Ishikawa (cell line): Measurements from ENCODE around the gene ASH1L.

Experiments
- CEBPB ChIP-seq: IDR thresholded peaks from 2 replicates; pipeline ENCODE4 v1.6.1; 2012
- CREB1 ChIP-seq: IDR thresholded peaks from 2 replicates; pipeline ENCODE4 v1.6.1; 2012; ENCODE audit warnings: low read depth
- EGR1 ChIP-seq: IDR thresholded peaks from 2 replicates; pipeline ENCODE4 v1.6.1; 2012
- EP300 ChIP-seq: IDR thresholded peaks from 2 replicates; pipeline ENCODE4 v1.6.1; 2012; ENCODE audit warnings: borderline replicate concordance
- FOXM1 ChIP-seq: IDR thresholded peaks from 2 replicates; pipeline ENCODE4 v1.6.1; 2012; ENCODE audit warnings: low read depth, borderline replicate concordance
- NFIC ChIP-seq: IDR thresholded peaks from 2 replicates; pipeline ENCODE4 v1.6.1; 2012
- RAD21 ChIP-seq: IDR thresholded peaks from 2 replicates; pipeline ENCODE4 v1.6.1; 2012; ENCODE audit warnings: low read depth
- TAF1 ChIP-seq: IDR thresholded peaks from 2 replicates; pipeline ENCODE4 v1.6.1; 2012; ENCODE audit warnings: low read depth, mild to moderate bottlenecking
- TCF12 ChIP-seq: IDR thresholded peaks from 2 replicates; pipeline ENCODE4 v1.6.1; 2012; ENCODE audit warnings: low read depth
- TEAD4 ChIP-seq: IDR thresholded peaks from 2 replicates; pipeline ENCODE4 v1.6.1; 2012
- YY1 ChIP-seq: IDR thresholded peaks from 2 replicates; pipeline ENCODE4 v1.6.1; 2012; ENCODE audit warnings: low read depth
- ZBTB7A ChIP-seq: IDR thresholded peaks from 2 replicates; pipeline ENCODE4 v1.6.1; 2012; ENCODE audit warnings: low read depth
- TF ChIP-seq, protein P1 (sequence below): IDR thresholded peaks from 2 replicates; pipeline ENCODE4 v1.6.1; 2012; ENCODE audit warnings: low read depth, mild to moderate bottlenecking
- TF ChIP-seq, protein P2 (sequence below): IDR thresholded peaks from 2 replicates; pipeline ENCODE4 v1.6.1; 2012
- TF ChIP-seq, protein P3 (sequence below): IDR thresholded peaks from 2 replicates; pipeline ENCODE4 v1.6.1; 2012

The ASH1L gene

DNA sequence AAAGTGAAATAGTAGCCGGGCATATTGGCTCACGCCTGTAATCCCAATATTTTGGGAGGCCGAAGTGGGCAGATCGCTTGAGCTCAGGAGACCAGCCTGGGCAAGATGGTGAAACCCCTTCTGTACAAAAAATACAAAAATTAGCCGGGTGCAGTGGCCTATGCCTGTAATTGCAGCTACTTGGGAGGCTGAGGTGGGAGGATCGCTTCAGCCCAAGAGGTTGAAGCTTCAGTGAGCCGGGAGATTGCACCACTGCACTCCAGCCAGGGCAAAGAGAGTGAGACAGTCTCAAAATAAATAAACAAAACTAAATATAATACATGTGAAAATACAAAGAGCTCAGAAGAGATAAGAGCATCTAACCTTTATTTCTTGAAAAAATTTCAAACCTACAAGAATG lies 45.1 kb upstream of the ASH1L start:
- TF ChIP-seq CEBPB: no peak

DNA sequence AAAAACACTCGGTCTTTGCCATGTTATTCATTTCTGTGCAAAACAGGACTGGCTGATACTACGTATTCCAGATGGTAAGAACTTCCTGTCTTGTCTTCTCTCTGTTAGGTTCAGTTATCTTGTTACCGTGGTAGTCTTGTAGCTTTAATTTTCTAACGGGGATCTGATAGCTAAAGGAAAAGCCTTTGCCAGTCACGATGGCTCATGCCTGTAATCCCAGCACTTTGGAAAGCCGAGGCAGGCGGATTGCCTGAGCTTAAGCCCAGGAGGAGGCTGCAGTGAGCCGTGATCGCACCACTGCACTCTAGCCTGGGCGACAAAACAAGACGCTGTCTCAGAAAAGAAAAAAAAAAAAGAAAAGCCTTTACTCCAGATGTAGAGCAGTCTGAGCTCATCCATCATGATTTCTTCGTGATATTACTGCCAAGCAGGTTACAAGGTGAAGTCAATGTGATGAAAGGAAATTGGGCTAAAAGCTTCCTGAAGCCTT lies 36.3 kb upstream of the ASH1L start:
- TF ChIP-seq, protein P1, sequence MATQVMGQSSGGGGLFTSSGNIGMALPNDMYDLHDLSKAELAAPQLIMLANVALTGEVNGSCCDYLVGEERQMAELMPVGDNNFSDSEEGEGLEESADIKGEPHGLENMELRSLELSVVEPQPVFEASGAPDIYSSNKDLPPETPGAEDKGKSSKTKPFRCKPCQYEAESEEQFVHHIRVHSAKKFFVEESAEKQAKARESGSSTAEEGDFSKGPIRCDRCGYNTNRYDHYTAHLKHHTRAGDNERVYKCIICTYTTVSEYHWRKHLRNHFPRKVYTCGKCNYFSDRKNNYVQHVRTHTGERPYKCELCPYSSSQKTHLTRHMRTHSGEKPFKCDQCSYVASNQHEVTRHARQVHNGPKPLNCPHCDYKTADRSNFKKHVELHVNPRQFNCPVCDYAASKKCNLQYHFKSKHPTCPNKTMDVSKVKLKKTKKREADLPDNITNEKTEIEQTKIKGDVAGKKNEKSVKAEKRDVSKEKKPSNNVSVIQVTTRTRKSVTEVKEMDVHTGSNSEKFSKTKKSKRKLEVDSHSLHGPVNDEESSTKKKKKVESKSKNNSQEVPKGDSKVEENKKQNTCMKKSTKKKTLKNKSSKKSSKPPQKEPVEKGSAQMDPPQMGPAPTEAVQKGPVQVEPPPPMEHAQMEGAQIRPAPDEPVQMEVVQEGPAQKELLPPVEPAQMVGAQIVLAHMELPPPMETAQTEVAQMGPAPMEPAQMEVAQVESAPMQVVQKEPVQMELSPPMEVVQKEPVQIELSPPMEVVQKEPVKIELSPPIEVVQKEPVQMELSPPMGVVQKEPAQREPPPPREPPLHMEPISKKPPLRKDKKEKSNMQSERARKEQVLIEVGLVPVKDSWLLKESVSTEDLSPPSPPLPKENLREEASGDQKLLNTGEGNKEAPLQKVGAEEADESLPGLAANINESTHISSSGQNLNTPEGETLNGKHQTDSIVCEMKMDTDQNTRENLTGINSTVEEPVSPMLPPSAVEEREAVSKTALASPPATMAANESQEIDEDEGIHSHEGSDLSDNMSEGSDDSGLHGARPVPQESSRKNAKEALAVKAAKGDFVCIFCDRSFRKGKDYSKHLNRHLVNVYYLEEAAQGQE: no peak
- no peak for TF ChIP-seq CEBPB
- TF ChIP-seq, protein P2, sequence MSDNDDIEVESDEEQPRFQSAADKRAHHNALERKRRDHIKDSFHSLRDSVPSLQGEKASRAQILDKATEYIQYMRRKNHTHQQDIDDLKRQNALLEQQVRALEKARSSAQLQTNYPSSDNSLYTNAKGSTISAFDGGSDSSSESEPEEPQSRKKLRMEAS: no peak
- TF ChIP-seq TAF1: no peak
- no peak for TF ChIP-seq FOXM1
- no peak for TF ChIP-seq NFIC
- no peak for TF ChIP-seq RAD21
- no peak for TF ChIP-seq YY1
- TF ChIP-seq EP300: no peak
- TF ChIP-seq ZBTB7A: no peak
- no peak for TF ChIP-seq TCF12
- no peak for TF ChIP-seq CREB1

DNA sequence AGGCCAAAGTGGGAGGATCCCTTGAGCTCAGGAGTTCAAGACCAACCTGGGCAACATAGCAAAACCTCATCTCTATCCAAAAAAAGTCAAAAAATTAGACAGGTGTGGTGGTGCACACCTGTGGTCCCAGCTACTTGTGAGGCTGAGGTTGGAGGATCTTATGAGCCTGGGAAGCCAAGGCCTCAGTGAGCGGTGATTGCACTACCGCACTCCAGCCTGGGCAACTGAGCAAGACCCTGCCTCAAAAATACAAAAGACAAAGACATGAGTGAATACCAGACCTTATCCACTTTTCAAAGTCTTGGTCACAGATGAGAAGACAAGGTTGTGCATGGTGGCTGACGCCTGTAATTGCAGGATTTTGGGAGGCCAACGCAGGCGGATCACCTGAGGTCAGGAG lies 34.3 kb upstream of the ASH1L start:
- no peak for TF ChIP-seq TAF1
- TF ChIP-seq, protein P3, sequence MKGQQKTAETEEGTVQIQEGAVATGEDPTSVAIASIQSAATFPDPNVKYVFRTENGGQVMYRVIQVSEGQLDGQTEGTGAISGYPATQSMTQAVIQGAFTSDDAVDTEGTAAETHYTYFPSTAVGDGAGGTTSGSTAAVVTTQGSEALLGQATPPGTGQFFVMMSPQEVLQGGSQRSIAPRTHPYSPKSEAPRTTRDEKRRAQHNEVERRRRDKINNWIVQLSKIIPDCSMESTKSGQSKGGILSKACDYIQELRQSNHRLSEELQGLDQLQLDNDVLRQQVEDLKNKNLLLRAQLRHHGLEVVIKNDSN: no peak

DNA sequence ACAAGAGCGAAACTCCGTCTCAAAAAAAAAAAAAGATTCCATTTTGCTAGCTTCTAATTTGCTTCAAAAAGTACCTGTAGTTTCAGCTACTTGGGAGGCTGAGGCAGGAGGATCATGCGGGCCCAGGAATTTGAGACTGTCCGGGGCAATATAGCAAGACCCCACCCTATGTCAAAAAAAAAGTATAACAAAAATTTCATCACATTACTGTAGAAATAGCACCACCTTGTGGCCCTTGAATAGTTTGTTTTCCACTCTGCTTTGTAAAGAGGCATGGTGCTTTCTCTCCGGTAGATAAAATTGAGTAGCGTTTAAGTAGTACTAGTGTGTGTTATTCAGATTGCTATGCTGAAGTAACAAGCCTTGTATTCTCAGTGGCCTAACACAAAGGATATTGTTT lies 29.2 kb upstream of the ASH1L start:
- TF ChIP-seq CEBPB: no peak
- TF ChIP-seq RAD21: peak; percentile 79

DNA sequence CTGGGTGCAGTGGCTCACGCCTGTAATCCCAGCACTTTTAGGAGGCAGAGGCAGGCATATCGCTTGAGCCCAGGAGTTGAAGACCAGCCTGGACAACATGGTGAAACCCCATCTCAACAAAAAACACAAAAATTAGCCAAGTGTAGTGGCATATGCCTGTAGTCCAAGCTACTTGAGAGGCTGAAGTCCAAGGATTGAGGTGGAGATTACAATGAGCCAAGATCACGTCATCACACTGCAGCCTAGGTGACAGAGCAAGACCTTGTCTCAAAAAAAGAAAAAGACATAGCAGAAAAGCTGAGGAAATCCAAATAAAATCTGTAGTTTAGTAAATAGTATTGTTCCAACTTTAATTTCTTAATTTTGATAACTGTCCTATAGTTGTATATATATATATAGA lies 11.5 kb upstream of the ASH1L start:
- TF ChIP-seq YY1 (no peak), TAF1 (no peak), FOXM1 (no peak), CEBPB (no peak), NFIC (no peak), TEAD4 (no peak), RAD21 (no peak), EGR1 (no peak)
- TF ChIP-seq, protein P2: no peak
- TF ChIP-seq, protein P1: no peak
- TF ChIP-seq, protein P3: no peak

DNA sequence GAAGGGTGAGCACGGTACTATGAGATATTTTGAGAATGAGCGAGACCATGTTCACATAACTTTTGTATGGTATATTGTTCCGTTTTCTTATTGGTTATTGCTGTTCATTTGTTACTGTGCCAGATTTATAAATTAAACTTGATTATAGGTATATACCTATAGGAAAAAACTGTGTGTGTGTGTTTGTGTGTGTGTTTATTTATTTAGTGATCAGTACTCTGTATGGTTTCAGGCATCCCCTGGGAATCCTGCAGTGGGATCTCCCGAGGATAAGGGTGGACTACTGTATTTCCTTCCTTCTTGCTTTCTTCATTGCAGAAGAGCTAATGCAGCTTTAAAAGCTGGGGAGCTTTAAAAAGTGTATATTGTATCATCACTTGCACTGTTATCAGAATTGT lies 8.0 kb upstream of the ASH1L start:
- TF ChIP-seq CREB1: no peak
- no peak for TF ChIP-seq CEBPB
- no peak for TF ChIP-seq ZBTB7A
- TF ChIP-seq, protein P2: no peak
- TF ChIP-seq NFIC: no peak
- TF ChIP-seq FOXM1: no peak
- no peak for TF ChIP-seq EGR1
- TF ChIP-seq TAF1: no peak
- TF ChIP-seq TCF12: no peak
- TF ChIP-seq EP300: no peak
- no peak for TF ChIP-seq YY1
- TF ChIP-seq, protein P3: no peak
- TF ChIP-seq, protein P1: no peak
- TF ChIP-seq TEAD4: no peak
- TF ChIP-seq RAD21: no peak
